Mesodermal cell (in vitro differentiated cells): ENCODE results near the gene TIMM44.

Experiments
- H3K27ac ChIP-seq: 2 replicates; pipeline ENCODE4 v1.7.0; 2013; ENCODE audit warnings: mild to moderate bottlenecking, low read depth, low read length, moderate library complexity; ENCODE audit not compliant: severe bottlenecking
- H3K36me3 ChIP-seq: 2 replicates; pipeline ENCODE4 v1.7.1; 2013; ENCODE audit warnings: mild to moderate bottlenecking, low read length, moderate library complexity; ENCODE audit not compliant: control insufficient read depth, insufficient read depth
- H3K4me1 ChIP-seq: one replicate; pipeline ENCODE4 v1.7.1; 2013; ENCODE audit warnings: mild to moderate bottlenecking, low read length; ENCODE audit not compliant: insufficient read depth, control insufficient read depth, poor library complexity, severe bottlenecking
- H3K4me3 ChIP-seq: 2 replicates; pipeline ENCODE4 v1.7.0; 2013; ENCODE audit warnings: low read length, control low read depth, mild to moderate bottlenecking; ENCODE audit not compliant: insufficient read depth, poor library complexity, severe bottlenecking; ENCODE audit errors: extremely low read depth
- H3K9me3 ChIP-seq: 2 replicates; pipeline ENCODE4 v1.7.1; 2013; ENCODE audit warnings: mild to moderate bottlenecking, low read length, moderate library complexity; ENCODE audit not compliant: control insufficient read depth
- WGBS, 2 experiments: methylation state at CpG; one replicate each; pipeline ENCODE4 v1.1.5; 2013; ENCODE audit warnings: missing lambda C conversion rate in 2 of 2; ENCODE audit not compliant: insufficient coverage in 2 of 2; 5-methylcytosine and 5-hydroxymethylcytosine counted together

TIMM44 gene

GRCh38 chr19:7905859-7906258, 37.6 kb downstream of the TIMM44 start:
- Histone ChIP-seq H3K36me3 (peaks cover 20% of the 10 kb centered on the region), H3K9me3 (no peaks in the 10 kb centered on the region), H3K4me1 (peaks cover 15% of the 10 kb centered on the region), H3K27ac (no peak overlapping the region), H3K4me3 (no peak overlapping the region)
- WGBS, 2 experiments = 96 to 97% methylated on average over 5 of the region's 10 CpGs

- no peak overlapping the region for H3K4me3 ChIP-seq
- 86 to 87% methylated on average over 9 of the region's 10 CpGs for WGBS, 2 experiments
- peaks cover 14% of the 10 kb centered on the region for H3K36me3 ChIP-seq
- peaks cover 15% of the 10 kb centered on the region for H3K4me1 ChIP-seq
- H3K27ac ChIP-seq = no peak overlapping the region
- no peaks in the 10 kb centered on the region for H3K9me3 ChIP-seq
Measured at GRCh38 chr19:7905268-7905667, 38.2 kb downstream of the TIMM44 start.

- Histone ChIP-seq H3K36me3 (peaks cover 8% of the 10 kb centered on the region), H3K9me3 (no peaks in the 10 kb centered on the region), H3K4me3 (peak overlapping the region; percentile 70), H3K4me1 (peaks cover 15% of the 10 kb centered on the region), H3K27ac (peak overlapping the region; percentile 66)
- 21 to 26% methylated on average over 29 to 34 of the region's 68 CpGs for WGBS, 2 experiments
Measured at GRCh38 chr19:7904074-7905020, 39.1 kb downstream of the TIMM44 start.

- H3K4me3 ChIP-seq = peak within 1 kb of the TSS; percentile 70
- peaks cover 15% of the 10 kb centered on the region for H3K4me1 ChIP-seq
- no peaks in the 10 kb centered on the region for H3K9me3 ChIP-seq
- WGBS, 2 experiments = 0 to 1% methylated on average over 72 to 75 of the region's 89 CpGs
- peak within 1 kb of the TSS; percentile 66 for H3K27ac ChIP-seq
- H3K36me3 ChIP-seq = peaks cover 8% of the 10 kb centered on the region
Measured at GRCh38 chr19:7903244-7904073, 40.0 kb downstream of the TIMM44 start, which contains the start of gene MAP2K7. Gene MAP2K7 (plus strand): TSS chr19:7903877. CDS start chr19:7903945, 68 bp downstream.

GRCh38 chr19:7902796-7903243, 40.6 kb downstream of the TIMM44 start:
- H3K36me3 ChIP-seq = peaks cover 8% of the 10 kb centered on the region
- peak overlapping the region; percentile 64 for H3K27ac ChIP-seq
- WGBS, 2 experiments = 60 to 75% methylated on average over 17 to 18 of the region's 20 CpGs
- peaks cover 15% of the 10 kb centered on the region for H3K4me1 ChIP-seq
- peak overlapping the region; percentile 61 for H3K4me3 ChIP-seq
- H3K9me3 ChIP-seq = no peaks in the 10 kb centered on the region

- H3K4me1 ChIP-seq = peaks cover 15% of the 10 kb centered on the region
- 84 to 96% methylated on average over 5 to 6 of the region's 7 CpGs for WGBS, 2 experiments
Measured at GRCh38 chr19:7901337-7901736, 42.1 kb downstream of the TIMM44 start.

GRCh38 chr19:7900931-7901330, 42.5 kb downstream of the TIMM44 start:
- Histone ChIP-seq H3K9me3 (no peaks in the 10 kb centered on the region), H3K36me3 (peaks cover 3% of the 10 kb centered on the region), H3K4me3 (no peak overlapping the region), H3K4me1 (peaks cover 15% of the 10 kb centered on the region), H3K27ac (no peak overlapping the region)
- 100% methylated on average over 1 of the region's 3 CpGs for WGBS, 2 experiments

More at GRCh38 chr19:7901337-7901736, 42.1 kb downstream of the TIMM44 start:
- Histone ChIP-seq H3K4me3 (no peak overlapping the region), H3K9me3 (no peaks in the 10 kb centered on the region), H3K36me3 (peaks cover 7% of the 10 kb centered on the region), H3K27ac (no peak overlapping the region)

GRCh38 chr19:7900401-7900870, 43.0 kb downstream of the TIMM44 start:
- 89 to 91% methylated on average over 17 to 21 of the region's 21 CpGs for WGBS, 2 experiments
- Histone ChIP-seq H3K36me3 (no peaks in the 10 kb centered on the region), H3K27ac (no peak overlapping the region), H3K9me3 (no peaks in the 10 kb centered on the region), H3K4me1 (peaks cover 15% of the 10 kb centered on the region), H3K4me3 (no peak overlapping the region)

- Histone ChIP-seq H3K9me3 (no peaks in the 10 kb centered on the region), H3K4me3 (no peak overlapping the region), H3K4me1 (peaks cover 10% of the 10 kb centered on the region), H3K27ac (no peak overlapping the region), H3K36me3 (no peaks in the 10 kb centered on the region)
- WGBS, 2 experiments = 94 to 95% methylated on average over 32 to 34 of the region's 34 CpGs
Measured at GRCh38 chr19:7899751-7900378, 43.6 kb downstream of the TIMM44 start.

GRCh38 chr19:7898967-7899366, 44.5 kb downstream of the TIMM44 start:
- Histone ChIP-seq H3K4me3 (no peak overlapping the region), H3K27ac (no peak overlapping the region), H3K4me1 (peaks cover 7% of the 10 kb centered on the region), H3K36me3 (no peaks in the 10 kb centered on the region), H3K9me3 (no peaks in the 10 kb centered on the region)
- WGBS, 2 experiments = 96% methylated on average over 14 to 15 of the region's 16 CpGs
